K562 (cell line): Measurements from ENCODE around the gene PDE6D. TPM values are rescaled to one million over a fixed set of nuclear protein-coding genes. Genes with fewer than 3 reads are reported as not detected.

ENCODE experiments used
- ARID2 ChIP-seq: fragments of 450-650 bp; IDR thresholded peaks from 2 replicates; pipeline ENCODE4 v1.6.1; 2017; ENCODE audit warnings: antibody characterized with exemption, mild to moderate bottlenecking
- ASH1L ChIP-seq: fragments of 450-650 bp; IDR thresholded peaks from 2 replicates; pipeline ENCODE4 v1.6.1; 2018; ENCODE audit warnings: borderline replicate concordance, mild to moderate bottlenecking, low read depth; ENCODE audit not compliant: partially characterized antibody
- ATF1 ChIP-seq, 2 experiments: fragments of 450-650 bp in 1 of 2; IDR thresholded peaks; 2 replicates each; pipeline ENCODE4 v1.6.1; 2016; ENCODE audit warnings: missing compliant biosample characterization in 1 of 2, missing genetic modification characterization in 1 of 2
- GATA2 ChIP-seq: sonication (generic); formaldehyde crosslinking; IDR thresholded peaks from 2 replicates; pipeline ENCODE4 v1.4.0; 2020; ENCODE audit warnings: mild to moderate bottlenecking, missing genetic modification reagents
- GATAD2A ChIP-seq: fragments of 450-650 bp; IDR thresholded peaks from 2 replicates; pipeline ENCODE4 v1.6.1; 2017
- GTF2A2 ChIP-seq: IDR thresholded peaks from 2 replicates; pipeline ENCODE4 v1.6.1; 2016; ENCODE audit warnings: mild to moderate bottlenecking, missing genetic modification characterization, missing compliant biosample characterization
- HIVEP1 ChIP-seq: fragments of 250-450 bp; sonication (Bioruptor Pico); IDR thresholded peaks from 2 replicates; pipeline ENCODE4 v1.4.0; 2020; ENCODE audit warnings: mild to moderate bottlenecking
- KLF10 ChIP-seq: fragments of 250-450 bp; sonication (Bioruptor Pico); IDR thresholded peaks from 2 replicates; pipeline ENCODE4 v1.6.1; 2021; ENCODE audit warnings: matching md5 sums
- MAFF ChIP-seq: IDR thresholded peaks from 2 replicates; pipeline ENCODE4 v1.6.1; 2012; ENCODE audit warnings: low read length, improper control_type of control experiment
- MED1 ChIP-seq: sonication (generic); formaldehyde crosslinking; IDR thresholded peaks from 2 replicates; pipeline ENCODE4 v1.8.1; 2023; ENCODE audit warnings: missing genetic modification reagents, borderline replicate concordance
- NFIX ChIP-seq: fragments of 250-450 bp; sonication (Bioruptor Pico); IDR thresholded peaks from 2 replicates; pipeline ENCODE4 v1.4.0; 2020; ENCODE audit warnings: low read depth, mild to moderate bottlenecking, moderate library complexity
- NR2C1 ChIP-seq, 2 experiments: fragments of 450-650 bp; IDR thresholded peaks; 2 replicates each; pipeline ENCODE4 v1.6.1; 2017; ENCODE audit warnings: mild to moderate bottlenecking in 2 of 2, antibody characterized with exemption in 1 of 2, inconsistent platforms in 1 of 2, missing compliant biosample characterization in 1 of 2, missing genetic modification characterization in 1 of 2
- PHF21A ChIP-seq: fragments of 450-650 bp; IDR thresholded peaks from 2 replicates; pipeline ENCODE4 v1.6.1; 2017; ENCODE audit warnings: low read depth, borderline replicate concordance
- PHF8 ChIP-seq: fragments of 200-600 bp; sonication (generic); IDR thresholded peaks from 2 replicates; pipeline ENCODE4 v1.6.1; 2012; ENCODE audit warnings: mixed run types, mild to moderate bottlenecking, inconsistent platforms, low read length, moderate library complexity, borderline replicate concordance
- POLR2G ChIP-seq: fragments of 200-400 bp; formaldehyde crosslinking; IDR thresholded peaks from 2 replicates; pipeline ENCODE4 v1.6.1; 2017; ENCODE audit warnings: low read depth, mild to moderate bottlenecking, antibody characterized with exemption, low read length, moderate library complexity
- PTTG1 ChIP-seq: fragments of 450-650 bp; IDR thresholded peaks from 2 replicates; pipeline ENCODE4 v1.6.1; 2016; ENCODE audit warnings: low read depth, mild to moderate bottlenecking, missing genetic modification characterization, missing compliant biosample characterization
- SAP30 ChIP-seq: fragments of 200-600 bp; sonication (generic); IDR thresholded peaks from 2 replicates; pipeline ENCODE4 v1.6.1; 2012; ENCODE audit warnings: borderline replicate concordance, low read depth, mild to moderate bottlenecking, moderate library complexity, low read length, control low read depth, inconsistent platforms; ENCODE audit not compliant: insufficient read depth, poor library complexity, severe bottlenecking
- SIN3B ChIP-seq: fragments of 450-650 bp; IDR thresholded peaks from 2 replicates; pipeline ENCODE4 v1.6.1; 2017; ENCODE audit warnings: low read depth, mild to moderate bottlenecking, moderate library complexity
- SP1 ChIP-seq: sonication (generic); formaldehyde crosslinking; IDR thresholded peaks from 2 replicates; pipeline ENCODE4 v1.8.1; 2022; ENCODE audit warnings: mild to moderate bottlenecking, missing genetic modification reagents
- TCF7 ChIP-seq: sonication (generic); IDR thresholded peaks from 2 replicates; pipeline ENCODE4 v1.6.1; 2016; ENCODE audit warnings: antibody characterized with exemption, borderline replicate concordance
- TEAD1 ChIP-seq, 2 experiments: fragments of 450-650 bp in 1 of 2; sonication (generic) in 1 of 2; formaldehyde crosslinking; IDR thresholded peaks; 2 replicates each; pipeline versions ENCODE4 v1.4.0 to v1.8.0; 2020 to 2022; ENCODE audit warnings: mild to moderate bottlenecking in 2 of 2, missing genetic modification reagents in 1 of 2
- ZNF449 ChIP-seq: fragments of 250-450 bp; sonication (Bioruptor Pico); IDR thresholded peaks from 2 replicates; pipeline ENCODE4 v1.8.0; 2022; ENCODE audit warnings: moderate library complexity, mild to moderate bottlenecking, inconsistent platforms
- polyA plus RNA-seq, 8 experiments: library from polyadenylated mRNA; depleted of rRNA in 4 of 8; stranded (reverse) in 5 of 8; unstranded in 3 of 8; fragments of >200 nt; fragmentation: Nextera tagmentation in 2 of 8; fragmentation: Illumina TruSeq in 1 of 8; extraction: Ambion mirVana in 2 of 8; extraction: Trizol in 1 of 8; gene quantifications; 2 replicates each; pipeline versions ENCODE4 v1.2.1 to v1.2.3, GENCODE V29; 2011 to 2014; ENCODE audit warnings: inconsistent platforms in 1 of 8, missing spikeins in 1 of 8
- total RNA-seq, 7 experiments: library from RNA; depleted of rRNA in 6 of 7; stranded (reverse); fragments of >200 nt in 6 of 7; fragmentation: Illumina TruSeq in 2 of 7; extraction: Trizol in 2 of 7; gene quantifications; 2 replicates each; pipeline versions ENCODE4 v1.2.1 to v1.2.3, GENCODE V29; 2011 to 2021; ENCODE audit warnings: low replicate concordance in 1 of 7
- TF ChIP-seq, protein P1 (sequence below): fragments of 450-650 bp; formaldehyde crosslinking; IDR thresholded peaks from 2 replicates; pipeline ENCODE4 v1.4.0; 2022; ENCODE audit warnings: missing genetic modification characterization

The PDE6D gene
- total and polyA plus RNA-seq, 9 of the 15 experiments (the other 6 are each of a cell fraction or from before 2014, with no cell fraction given), result 0.65 to 11.6 (median 7.0) TPM

DNA sequence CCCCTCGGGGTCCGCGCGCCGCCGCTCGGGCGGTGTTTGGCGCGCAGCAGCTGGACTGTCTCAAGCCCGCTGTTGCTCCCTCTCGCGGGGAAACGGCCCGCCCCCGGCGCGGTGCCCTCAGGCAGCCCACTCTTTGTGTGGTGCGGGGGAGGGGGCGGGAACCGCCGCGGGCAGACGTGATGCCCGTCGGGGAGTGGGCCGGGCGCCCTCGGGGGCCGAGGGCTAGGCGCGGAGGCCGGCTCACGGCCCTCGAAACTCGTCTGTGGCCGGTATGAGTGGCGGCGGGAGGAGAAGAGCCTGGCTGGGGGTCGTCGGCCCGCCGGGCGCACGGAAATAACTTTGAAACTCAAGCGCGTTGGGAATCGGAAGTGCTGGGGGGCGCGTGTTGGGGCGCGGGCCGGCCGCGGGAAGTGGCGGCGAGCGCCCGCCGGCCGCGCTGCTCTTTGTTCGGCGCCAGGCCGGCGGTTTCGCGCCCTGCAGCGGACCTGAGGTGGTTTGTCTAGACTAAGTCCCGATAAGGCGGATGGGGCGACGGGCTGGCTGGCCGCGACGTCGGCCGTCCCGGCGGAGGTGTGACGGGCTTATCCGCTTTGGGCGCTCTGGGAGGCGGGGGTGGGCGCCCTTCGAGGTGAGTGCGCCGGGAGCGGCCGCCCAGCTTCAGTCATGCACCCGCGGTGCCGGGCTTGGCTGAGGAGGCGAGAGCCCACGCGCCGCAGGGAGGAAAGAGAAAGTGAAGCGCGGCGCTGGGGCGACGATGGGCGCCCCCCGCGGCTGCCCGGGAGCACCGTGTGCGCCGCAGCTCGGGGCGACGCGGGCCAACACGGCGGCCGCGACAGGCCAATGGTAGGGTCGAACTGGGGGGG is 72.1 kb downstream of the PDE6D start (continued):
- no peak for TF ChIP-seq PHF21A
- TF ChIP-seq HIVEP1 (CRISPR knock-in tag), result no peak
- TF ChIP-seq POLR2G, result peak; percentile 80
- TF ChIP-seq SAP30, result no peak
- no peak for TF ChIP-seq GATAD2A
- no peak for TF ChIP-seq ATF1 (CRISPR knock-in tag; IDR thresholded peaks at IDR 0.05)
- TF ChIP-seq ATF1 (tag; IDR thresholded peaks at IDR 0.05), result no peak
- no peak for TF ChIP-seq MED1 (CRISPR knock-in tag)
- no peak for TF ChIP-seq TCF7
- no peak; the same call in 1 of the 2 replicates for TF ChIP-seq SP1 (CRISPR knock-in tag)
- no peak for TF ChIP-seq GTF2A2 (tag)
- TF ChIP-seq NR2C1 (IDR thresholded peaks at IDR 0.05), result no peak
- no peak for TF ChIP-seq NR2C1 (tag; IDR thresholded peaks at IDR 0.05)
- no peak for TF ChIP-seq NFIX
- TF ChIP-seq KLF10, result no peak
- no peak for TF ChIP-seq ZNF449 (CRISPR knock-in tag)
- peak; percentile 38; the same call in 1 of the 2 replicates for TF ChIP-seq PHF8
- TF ChIP-seq SIN3B, result no peak
- no peak for TF ChIP-seq ASH1L
- no peak for TF ChIP-seq GATA2
- 0 out of 4 replicates have a peak, but pooled peaks of 1 of the 2 experiments have one; percentile 42 for TF ChIP-seq TEAD1 (CRISPR knock-in tag; IDR thresholded peaks at IDR 0.05)
- TF ChIP-seq, protein P1, sequence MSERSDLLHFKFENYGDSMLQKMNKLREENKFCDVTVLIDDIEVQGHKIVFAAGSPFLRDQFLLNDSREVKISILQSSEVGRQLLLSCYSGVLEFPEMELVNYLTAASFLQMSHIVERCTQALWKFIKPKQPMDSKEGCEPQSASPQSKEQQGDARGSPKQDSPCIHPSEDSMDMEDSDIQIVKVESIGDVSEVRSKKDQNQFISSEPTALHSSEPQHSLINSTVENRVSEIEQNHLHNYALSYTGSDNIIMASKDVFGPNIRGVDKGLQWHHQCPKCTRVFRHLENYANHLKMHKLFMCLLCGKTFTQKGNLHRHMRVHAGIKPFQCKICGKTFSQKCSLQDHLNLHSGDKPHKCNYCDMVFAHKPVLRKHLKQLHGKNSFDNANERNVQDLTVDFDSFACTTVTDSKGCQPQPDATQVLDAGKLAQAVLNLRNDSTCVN (CRISPR knock-in tag), result no peak
- no peak for TF ChIP-seq PTTG1 (tag)
- no peak for TF ChIP-seq ARID2
- TF ChIP-seq MAFF, result no peak
